ENCODE results near the gene HTR2A. TPM values are rescaled to one million over a fixed set of nuclear protein-coding genes. Genes with fewer than 3 reads are reported as not detected.
"Not testable (repeated sequence)": the region's sequence is repeated elsewhere in the genome, so short reads cannot be mapped to it uniquely, and the experiment has no call there.

Gene HTR2A
- total RNA-seq, 1 donor from 2014 or later, result not detected

- no peak for DNase-seq (ENCODE audit: low spot score in 2 of 2)
- Histone ChIP-seq H3K36me3 (no peaks in the 10 kb centered on the region), H3K4me3 (no peak overlapping the region), H3K9me3 (peaks cover 5 to 11% of the 10 kb centered on the region in 2 donors), H3K27ac (no peak overlapping the region), H3K4me1 (no peaks in the 10 kb centered on the region), H3K27me3 (no peaks in the 10 kb centered on the region)
- intact Hi-C loops (cut with DNase I), result no loop called here
- TF ChIP-seq, protein P1, sequence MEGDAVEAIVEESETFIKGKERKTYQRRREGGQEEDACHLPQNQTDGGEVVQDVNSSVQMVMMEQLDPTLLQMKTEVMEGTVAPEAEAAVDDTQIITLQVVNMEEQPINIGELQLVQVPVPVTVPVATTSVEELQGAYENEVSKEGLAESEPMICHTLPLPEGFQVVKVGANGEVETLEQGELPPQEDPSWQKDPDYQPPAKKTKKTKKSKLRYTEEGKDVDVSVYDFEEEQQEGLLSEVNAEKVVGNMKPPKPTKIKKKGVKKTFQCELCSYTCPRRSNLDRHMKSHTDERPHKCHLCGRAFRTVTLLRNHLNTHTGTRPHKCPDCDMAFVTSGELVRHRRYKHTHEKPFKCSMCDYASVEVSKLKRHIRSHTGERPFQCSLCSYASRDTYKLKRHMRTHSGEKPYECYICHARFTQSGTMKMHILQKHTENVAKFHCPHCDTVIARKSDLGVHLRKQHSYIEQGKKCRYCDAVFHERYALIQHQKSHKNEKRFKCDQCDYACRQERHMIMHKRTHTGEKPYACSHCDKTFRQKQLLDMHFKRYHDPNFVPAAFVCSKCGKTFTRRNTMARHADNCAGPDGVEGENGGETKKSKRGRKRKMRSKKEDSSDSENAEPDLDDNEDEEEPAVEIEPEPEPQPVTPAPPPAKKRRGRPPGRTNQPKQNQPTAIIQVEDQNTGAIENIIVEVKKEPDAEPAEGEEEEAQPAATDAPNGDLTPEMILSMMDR (IDR thresholded peaks at IDR 0.05), result no peak
These were observed 80.5 kb downstream of the HTR2A start for GRCh38 chr13:46816371-46816770.

- no peaks in the 10 kb centered on the region for H3K27me3 ChIP-seq
- DNase-seq (ENCODE audit: low spot score in 2 of 2), result no peak
- intact Hi-C loops (cut with DNase I), result no loop called here
These were observed 84.5 kb downstream of the HTR2A start for GRCh38 chr13:46812301-46812797.

GRCh38 chr13:46810440-46810839 is 86.4 kb downstream of the HTR2A start:
- Histone ChIP-seq H3K27ac (no peak overlapping the region), H3K27me3 (no peaks in the 10 kb centered on the region)
- intact Hi-C loops (cut with DNase I), result no loop called here

More at GRCh38 chr13:46812301-46812797, 84.5 kb downstream of the HTR2A start:
- no peak overlapping the region for H3K27ac ChIP-seq
- no peaks in the 10 kb centered on the region for H3K36me3 ChIP-seq
- H3K9me3 ChIP-seq, result peaks cover 5 to 12% of the 10 kb centered on the region in 2 donors
- H3K4me3 ChIP-seq, result no peak overlapping the region
- TF ChIP-seq, protein P1 (IDR thresholded peaks at IDR 0.05), result no peak
- no peaks in the 10 kb centered on the region for H3K4me1 ChIP-seq

DNA sequence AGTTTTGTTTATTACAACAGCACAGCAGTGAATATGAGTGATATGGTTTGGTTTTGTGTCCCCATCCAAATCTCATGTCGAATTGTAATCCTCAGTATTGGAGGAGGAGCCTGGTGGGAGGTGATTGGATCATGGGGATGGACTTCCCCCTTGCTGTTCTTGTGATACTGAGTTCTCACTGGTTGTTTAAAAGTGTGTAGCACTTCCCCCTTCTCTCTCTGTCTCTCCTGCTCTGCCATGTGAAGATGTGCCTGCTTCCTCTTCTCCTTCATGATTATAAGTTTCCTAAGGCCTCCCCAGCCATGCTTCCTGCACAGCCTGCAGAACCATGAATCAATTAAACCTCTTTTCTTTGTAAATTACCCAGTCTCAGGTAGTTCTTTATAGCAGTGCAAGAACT is 91.9 kb downstream of the HTR2A start:
- H3K36me3 ChIP-seq; DNase-seq (ENCODE audit: low spot score in 2 of 2); H3K27ac ChIP-seq; H3K4me1 ChIP-seq; intact Hi-C loops (cut with DNase I); H3K9me3 ChIP-seq; H3K4me3 ChIP-seq; H3K27me3 ChIP-seq: not testable (repeated sequence)

More at GRCh38 chr13:46810440-46810839, 86.4 kb downstream of the HTR2A start:
- Histone ChIP-seq H3K4me3 (no peak overlapping the region), H3K4me1 (no peaks in the 10 kb centered on the region), H3K9me3 (peaks cover 5 to 12% of the 10 kb centered on the region in 2 donors), H3K36me3 (no peaks in the 10 kb centered on the region)
- DNase-seq (ENCODE audit: low spot score in 2 of 2), result no peak
- TF ChIP-seq, protein P1 (IDR thresholded peaks at IDR 0.05), result no peak

DNA sequence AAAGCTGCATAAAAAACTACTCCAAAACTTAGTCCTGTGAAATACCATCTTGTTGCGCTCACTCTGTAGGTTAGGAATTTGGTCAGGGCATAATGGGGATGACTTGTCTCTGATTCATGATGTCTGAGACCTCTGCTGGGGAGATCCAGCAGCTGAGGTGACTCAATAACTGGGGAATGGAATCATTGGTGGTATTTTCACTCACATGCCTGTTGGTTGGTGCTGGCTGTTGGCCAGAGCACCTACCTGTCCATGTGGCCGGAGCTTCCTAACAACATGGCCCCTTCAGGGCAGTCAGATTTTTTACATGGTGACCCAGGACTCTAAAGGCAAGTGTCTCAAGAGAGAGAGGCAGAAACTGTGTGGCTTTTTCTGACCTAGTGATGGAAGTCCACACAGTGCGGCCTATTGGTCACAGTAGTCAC is 92.5 kb downstream of the HTR2A start:
- TF ChIP-seq, protein P1 (IDR thresholded peaks at IDR 0.05), result no peak
- no peak for DNase-seq (ENCODE audit: low spot score in 2 of 2)

DNA sequence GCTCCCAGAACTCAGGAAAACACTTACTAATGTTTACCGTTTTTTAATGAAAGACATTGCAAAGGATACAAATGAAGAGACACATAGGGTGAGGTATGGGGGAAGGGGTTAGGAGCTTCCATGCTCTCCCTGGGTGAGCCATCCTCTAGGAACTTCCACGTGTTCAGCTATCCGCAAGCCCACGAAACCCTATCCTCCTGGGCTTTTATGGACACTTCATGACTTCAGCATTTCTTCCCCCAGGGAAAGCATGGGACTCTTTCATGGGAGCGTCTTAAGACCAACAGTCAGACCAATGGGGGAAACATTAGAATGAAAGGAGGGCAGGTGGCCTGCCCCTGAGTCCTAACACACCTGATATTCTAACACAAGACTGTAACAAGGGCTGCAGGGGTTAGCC is 93.3 kb downstream of the HTR2A start:
- DNase-seq (ENCODE audit: low spot score in 2 of 2), result no peak
- no peaks in the 10 kb centered on the region for H3K9me3 ChIP-seq
- intact Hi-C loops (cut with DNase I), result no loop called here
- no peak overlapping the region for H3K27ac ChIP-seq
- no peaks in the 10 kb centered on the region for H3K27me3 ChIP-seq
- H3K4me3 ChIP-seq, result no peak overlapping the region
- no peaks in the 10 kb centered on the region for H3K36me3 ChIP-seq
- TF ChIP-seq, protein P1 (IDR thresholded peaks at IDR 0.05), result no peak
- H3K4me1 ChIP-seq, result peaks cover 0 to 2% of the 10 kb centered on the region in 2 donors

More for the DNA sequence above, 92.5 kb downstream of the HTR2A start:
- no peak overlapping the region for H3K27ac ChIP-seq
- no peaks in the 10 kb centered on the region for H3K9me3 ChIP-seq
- no peak overlapping the region for H3K4me3 ChIP-seq
- peaks cover 0 to 2% of the 10 kb centered on the region in 2 donors for H3K4me1 ChIP-seq
- intact Hi-C loops (cut with DNase I), result no loop called here
- no peaks in the 10 kb centered on the region for H3K36me3 ChIP-seq
- H3K27me3 ChIP-seq, result no peaks in the 10 kb centered on the region
